Psoas muscle (tissue), 8 donors: ENCODE measurements around the gene TINCR. TPM values are rescaled to one million over a fixed set of nuclear protein-coding genes. Genes with fewer than 3 reads are reported as not detected.

Experiments used
- ATAC-seq, 4 donors: fragments of 200-7000 bp; cut with Tn5 transposase; one replicate each; pipeline ENCODE4 v1.9.1; 2020; ENCODE audit warnings: moderate library complexity in 3 of 4, mild to moderate bottlenecking in 2 of 4
- DNase-seq, 2 donors: peaks; one replicate each; pipeline ENCODE4 v3.0.0-alpha.2; 2020
- H3K27ac ChIP-seq: fragments of 200-600 bp; one replicate; pipeline ENCODE4 v1.8.0; 2022
- H3K27me3 ChIP-seq, 3 donors: fragments of 200-600 bp in 1 of 3; one replicate each; pipeline versions ENCODE4 v1.6.1 to v1.8.0; 2013 to 2022; ENCODE audit warnings: low read length in 2 of 3, mild to moderate bottlenecking in 2 of 3, moderate library complexity in 1 of 3; ENCODE audit not compliant: insufficient read depth in 3 of 3
- H3K36me3 ChIP-seq, 2 donors: fragments of 200-600 bp in 1 of 2; one replicate each; pipeline versions ENCODE4 v1.6.1 to v1.8.0; 2013 to 2022; ENCODE audit warnings: low read depth in 1 of 2, mild to moderate bottlenecking in 1 of 2, moderate library complexity in 1 of 2; ENCODE audit not compliant: insufficient read depth in 1 of 2
- H3K4me1 ChIP-seq: fragments of 200-600 bp; one replicate; pipeline ENCODE4 v1.8.0; 2022
- H3K4me3 ChIP-seq: fragments of 200-600 bp; one replicate; pipeline ENCODE4 v1.8.0; 2022; ENCODE audit warnings: mild to moderate bottlenecking
- H3K9me3 ChIP-seq: fragments of 200-600 bp; one replicate; pipeline ENCODE4 v1.8.0; 2022
- WGBS, 3 donors: extraction: QIAGEN DNeasy Blood & Tissue Kit; methylation state at CpG; one replicate each; pipeline versions ENCODE4 v1.1.6 to v1.1.7; 2013; 5-methylcytosine and 5-hydroxymethylcytosine counted together
- intact Hi-C, 2 donors: fragments of 100-400 bp; cut with DNase I; formaldehyde crosslinking; loops; one replicate each; pipeline versions ENCODE4 v1.11.0 to v1.14.2; 2022
- polyA plus RNA-seq, 3 donors: library from polyadenylated mRNA; stranded (reverse); fragments of 200-250 nt; gene quantifications; one replicate each; pipeline ENCODE4 v1.2.3, GENCODE V29; 2013
- total RNA-seq, 4 donors: library from RNA; stranded (reverse); fragmentation: NEBNext Ultra II Directional in 2 of 4; extraction: Animal tissue kit (Norgen Biotek cat#: 25700) in 2 of 4; gene quantifications; one replicate each; pipeline versions ENCODE4 v1.2.1 to v1.2.4, GENCODE V29; 2021 to 2023
- TF ChIP-seq, protein P1 (sequence below): fragments of 200-600 bp; IDR thresholded peaks from one replicate; pipeline ENCODE4 v1.8.0; 2022; ENCODE audit warnings: antibody characterized with exemption
- donor health status: healthy with polysubstance abuse.
- donor health status: DM: no; HTN: no; CAD: no; lungs with moderate emphysema.
- donor health status: Bipolar disorder and iron deficiency.
- donor health status: healthy.
- donor health status: DM: yes; HTN: yes; CAD: no.
- donor health status: DM: no; HTN: no; CAD: no.
- donor health status: DM: no; HTN: no; CAD: no.
- donor health status: DM: yes; HTN: yes; CAD: no.

Gene TINCR
- total and polyA plus RNA-seq, 7 donors = 0.06 to 0.38 (median 0.18) TPM; not detected in 2

GRCh38 chr19:5593343-5594255 lies 25.8 kb upstream of the TINCR start:
- 90 to 92% (median 91%) methylated on average over 67 of the region's 67 CpGs for WGBS, 3 donors
- peaks cover 18 to 100% of the 10 kb centered on the region in 2 donors for H3K36me3 ChIP-seq
- H3K4me1 ChIP-seq = no peaks in the 10 kb centered on the region
- H3K27me3 ChIP-seq = no peaks in the 10 kb centered on the region
- TF ChIP-seq, protein P1, sequence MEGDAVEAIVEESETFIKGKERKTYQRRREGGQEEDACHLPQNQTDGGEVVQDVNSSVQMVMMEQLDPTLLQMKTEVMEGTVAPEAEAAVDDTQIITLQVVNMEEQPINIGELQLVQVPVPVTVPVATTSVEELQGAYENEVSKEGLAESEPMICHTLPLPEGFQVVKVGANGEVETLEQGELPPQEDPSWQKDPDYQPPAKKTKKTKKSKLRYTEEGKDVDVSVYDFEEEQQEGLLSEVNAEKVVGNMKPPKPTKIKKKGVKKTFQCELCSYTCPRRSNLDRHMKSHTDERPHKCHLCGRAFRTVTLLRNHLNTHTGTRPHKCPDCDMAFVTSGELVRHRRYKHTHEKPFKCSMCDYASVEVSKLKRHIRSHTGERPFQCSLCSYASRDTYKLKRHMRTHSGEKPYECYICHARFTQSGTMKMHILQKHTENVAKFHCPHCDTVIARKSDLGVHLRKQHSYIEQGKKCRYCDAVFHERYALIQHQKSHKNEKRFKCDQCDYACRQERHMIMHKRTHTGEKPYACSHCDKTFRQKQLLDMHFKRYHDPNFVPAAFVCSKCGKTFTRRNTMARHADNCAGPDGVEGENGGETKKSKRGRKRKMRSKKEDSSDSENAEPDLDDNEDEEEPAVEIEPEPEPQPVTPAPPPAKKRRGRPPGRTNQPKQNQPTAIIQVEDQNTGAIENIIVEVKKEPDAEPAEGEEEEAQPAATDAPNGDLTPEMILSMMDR = no peak
- no peak overlapping the region for H3K4me3 ChIP-seq
- H3K9me3 ChIP-seq = no peaks in the 10 kb centered on the region
- no peak overlapping the region for H3K27ac ChIP-seq
- DNase-seq = peak in 1 of 2 donors; percentile 47
- ATAC-seq = no peak
- intact Hi-C loops = no loop called here

DNA sequence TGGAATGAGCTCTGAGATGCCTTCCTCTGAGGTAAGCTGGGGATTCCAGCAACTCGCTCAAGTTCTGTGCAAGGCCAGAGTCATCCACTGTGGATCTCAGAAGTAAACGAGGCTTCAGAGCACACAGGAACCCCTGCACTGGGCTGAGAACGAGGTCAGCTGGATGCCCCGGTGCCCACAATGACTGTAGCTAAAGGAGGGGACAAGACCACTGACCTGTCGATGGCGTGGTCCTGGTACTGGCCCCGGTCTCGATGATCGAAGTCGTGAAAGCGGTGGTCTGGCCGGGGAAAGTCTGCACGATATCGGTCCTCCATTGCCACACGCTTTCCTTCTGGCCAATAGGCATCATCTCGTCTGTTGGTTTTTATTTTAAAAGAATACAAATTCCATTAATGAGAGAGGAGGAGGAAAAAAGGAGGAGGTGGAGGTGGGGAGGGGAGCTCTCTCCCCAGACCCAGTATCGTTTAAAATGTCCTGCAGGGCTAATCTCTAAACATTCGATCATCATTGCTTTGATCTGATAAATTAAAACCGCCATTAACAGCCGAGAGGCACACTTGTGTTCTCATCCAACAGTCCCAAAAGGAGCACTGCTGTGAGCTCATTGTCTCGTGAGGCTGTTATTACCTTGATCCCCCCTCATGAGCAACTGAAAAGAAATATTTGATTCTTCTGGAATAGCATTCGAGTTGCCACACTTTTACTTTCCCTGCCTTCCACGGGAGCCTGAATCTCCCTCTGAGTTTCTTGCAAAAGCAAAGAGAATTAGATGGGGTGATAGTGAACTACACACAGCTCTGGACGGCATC lies 25.0 kb upstream of the TINCR start:
- intact Hi-C loops = no loop called here
- H3K27ac ChIP-seq = no peak overlapping the region
- no peaks in the 10 kb centered on the region for H3K4me1 ChIP-seq
- H3K27me3 ChIP-seq = no peaks in the 10 kb centered on the region
- no peak overlapping the region for H3K4me3 ChIP-seq
- H3K9me3 ChIP-seq = no peaks in the 10 kb centered on the region
- peaks cover 17 to 100% of the 10 kb centered on the region in 2 donors for H3K36me3 ChIP-seq
- WGBS, 3 donors = 91 to 93% (median 91%) methylated on average over 24 of the region's 24 CpGs
- TF ChIP-seq, protein P1 = no peak
- ATAC-seq (no peak), DNase-seq (peak in 1 of 2 donors; percentile 24)

GRCh38 chr19:5591476-5591875 lies 23.7 kb upstream of the TINCR start:
- TF ChIP-seq, protein P1 = no peak
- Histone ChIP-seq H3K27me3 (no peaks in the 10 kb centered on the region), H3K4me1 (peaks cover 3% of the 10 kb centered on the region), H3K27ac (no peak overlapping the region), H3K36me3 (peaks cover 10 to 100% of the 10 kb centered on the region in 2 donors), H3K4me3 (no peak overlapping the region), H3K9me3 (no peaks in the 10 kb centered on the region)
- intact Hi-C loops = no loop called here
- 92 to 93% (median 93%) methylated on average over 17 of the region's 17 CpGs for WGBS, 3 donors
- ATAC-seq (no peak), DNase-seq (peak in 1 of 2 donors; percentile 33)

DNA sequence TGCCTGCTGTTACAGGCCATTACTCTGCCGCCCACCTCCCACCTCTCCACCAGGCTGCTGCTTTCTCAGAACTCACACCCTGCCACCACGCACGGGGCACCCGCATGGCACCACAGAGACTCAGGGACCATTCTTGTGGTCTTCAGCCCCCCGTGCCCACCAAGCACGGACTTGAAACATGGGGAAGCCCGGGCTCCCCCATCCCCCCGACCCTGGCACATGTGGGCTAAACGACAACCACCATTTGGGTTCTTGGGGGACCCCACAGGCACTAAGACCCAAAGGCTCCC lies 23.1 kb upstream of the TINCR start:
- H3K27ac ChIP-seq = no peak overlapping the region
- no peak for ATAC-seq
- TF ChIP-seq, protein P1 = no peak

More for the DNA sequence above, 23.1 kb upstream of the TINCR start:
- Histone ChIP-seq H3K9me3 (no peaks in the 10 kb centered on the region), H3K4me3 (no peak overlapping the region), H3K4me1 (peaks cover 9% of the 10 kb centered on the region), H3K36me3 (peaks cover 7 to 96% of the 10 kb centered on the region in 2 donors), H3K27me3 (no peaks in the 10 kb centered on the region)
- no peak for DNase-seq
- intact Hi-C loops = no loop called here
- WGBS, 3 donors = 92 to 94% (median 94%) methylated on average over 9 of the region's 9 CpGs
